Astrocyte (in vitro differentiated cells and primary cell): ENCODE measurements around the gene SLC6A12. TPM values are rescaled to one million over a fixed set of nuclear protein-coding genes. Genes with fewer than 3 reads are reported as not detected.

Experiments used
- DNase-seq: peaks from one replicate; pipeline ENCODE4 v3.0.0-alpha.2; 2010; ENCODE audit warnings: low read depth
- FAIRE-seq: peaks from 2 replicates; lab custom pipeline; 2011; peaks lifted over from hg19 to GRCh38; lab: Jason Lieb, UNC
- H2AFZ ChIP-seq: 2 replicates; pipeline ENCODE4 v1.6.0; 2012; ENCODE audit warnings: low read depth, low read length, inconsistent platforms
- H3K27ac ChIP-seq: 2 replicates; pipeline ENCODE4 v1.5.1; 2011; ENCODE audit warnings: low read depth, low read length, inconsistent platforms
- H3K27me3 ChIP-seq: 2 replicates; pipeline ENCODE4 v1.6.0; 2011; ENCODE audit warnings: low read length, inconsistent platforms; ENCODE audit not compliant: insufficient read depth
- H3K36me3 ChIP-seq: 2 replicates; pipeline ENCODE4 v1.5.1; 2011; ENCODE audit warnings: low read length, inconsistent platforms; ENCODE audit not compliant: insufficient read depth
- H3K4me1 ChIP-seq: 2 replicates; pipeline ENCODE4 v1.5.1; 2011; ENCODE audit warnings: low read length, inconsistent platforms; ENCODE audit not compliant: insufficient read depth
- H3K4me2 ChIP-seq: 2 replicates; pipeline ENCODE4 v1.6.0; 2012; ENCODE audit warnings: low read length, inconsistent platforms
- H3K4me3 ChIP-seq: 2 replicates; pipeline ENCODE4 v1.5.1; 2011; ENCODE audit warnings: low read depth, mild to moderate bottlenecking, low read length, inconsistent platforms; ENCODE audit not compliant: insufficient read depth
- H3K79me2 ChIP-seq: 2 replicates; pipeline ENCODE4 v1.6.0; 2012; ENCODE audit warnings: mild to moderate bottlenecking, low read length, inconsistent platforms; ENCODE audit not compliant: insufficient read depth
- H3K9ac ChIP-seq: 2 replicates; pipeline ENCODE4 v1.6.0; 2012; ENCODE audit warnings: mild to moderate bottlenecking, low read length, inconsistent platforms
- H3K9me3 ChIP-seq: 2 replicates; pipeline ENCODE4 v1.5.1; 2012; ENCODE audit warnings: low read depth, mild to moderate bottlenecking, low read length, inconsistent platforms; ENCODE audit not compliant: insufficient read depth
- H4K20me1 ChIP-seq: 2 replicates; pipeline ENCODE4 v1.6.0; 2012; ENCODE audit warnings: low read length, inconsistent platforms; ENCODE audit not compliant: insufficient read depth
- H3K27ac Mint-ChIP-seq: one replicate; pipeline ENCODE4 v1.8.0; 2021; ENCODE audit warnings: mild to moderate bottlenecking, mixed read lengths; ENCODE audit not compliant: unreplicated experiment
- H3K27me3 Mint-ChIP-seq: one replicate; pipeline ENCODE4 v1.8.0; 2021; ENCODE audit warnings: low read depth, mixed read lengths; ENCODE audit not compliant: unreplicated experiment
- H3K36me3 Mint-ChIP-seq: one replicate; pipeline ENCODE4 v1.8.0; 2021; ENCODE audit warnings: low read depth, mixed read lengths; ENCODE audit not compliant: unreplicated experiment
- H3K4me1 Mint-ChIP-seq: one replicate; pipeline ENCODE4 v1.8.0; 2021; ENCODE audit warnings: low read depth, mixed read lengths; ENCODE audit not compliant: unreplicated experiment
- H3K4me3 Mint-ChIP-seq: one replicate; pipeline ENCODE4 v1.8.0; 2021; ENCODE audit warnings: mild to moderate bottlenecking, moderate library complexity, mixed read lengths; ENCODE audit not compliant: unreplicated experiment
- H3K9me3 Mint-ChIP-seq: one replicate; pipeline ENCODE4 v1.8.0; 2021; ENCODE audit warnings: mild to moderate bottlenecking, mixed read lengths; ENCODE audit not compliant: unreplicated experiment
- EZH2 ChIP-seq: IDR thresholded peaks from 2 replicates; pipeline ENCODE4 v1.6.1; 2012; ENCODE audit warnings: mild to moderate bottlenecking, low read length, inconsistent platforms; ENCODE audit not compliant: insufficient read depth
- total RNA-seq: library from RNA; stranded (reverse); gene quantifications from 2 replicates; pipeline ENCODE4 v1.2.1, GENCODE V29; 2021
- TF ChIP-seq, protein P1 (sequence below): IDR thresholded peaks from 2 replicates; pipeline ENCODE4 v1.5.1; 2011; ENCODE audit warnings: low read depth, mild to moderate bottlenecking, inconsistent platforms, low read length, moderate library complexity; ENCODE audit not compliant: insufficient read depth

Gene SLC6A12
- total RNA-seq, 1 donor from 2014 or later, result 3.0 TPM

DNA sequence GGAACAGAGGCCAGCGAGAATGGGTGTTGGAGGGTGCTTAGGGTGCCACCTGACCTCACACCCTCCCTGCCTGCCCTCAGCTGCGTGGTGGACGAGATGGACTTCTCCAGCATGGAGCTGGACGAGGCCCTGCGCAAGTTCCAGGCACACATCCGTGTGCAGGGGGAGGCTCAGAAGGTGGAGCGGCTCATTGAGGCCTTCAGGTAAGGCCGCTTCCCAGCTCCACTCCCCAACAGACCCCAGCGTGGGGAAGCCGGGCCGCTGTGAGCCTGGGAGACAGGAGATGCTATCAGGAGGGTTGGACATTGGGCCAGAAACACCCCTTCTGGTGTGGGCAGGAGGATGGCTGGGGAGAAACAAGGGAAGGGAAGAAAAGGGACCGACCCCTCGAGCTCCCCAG lies 57.0 kb downstream of the SLC6A12 start:
- Mint-ChIP-seq H3K27me3 (peaks cover 49% of the 10 kb centered on the region), H3K36me3 (peaks cover 2% of the 10 kb centered on the region), H3K4me3 (no peak overlapping the region), H3K4me1 (no peaks in the 10 kb centered on the region), H3K9me3 (no peaks in the 10 kb centered on the region), H3K27ac (no peak overlapping the region)
- Histone ChIP-seq H3K9me3 (no peaks in the 10 kb centered on the region), H3K27me3 (peaks cover 11% of the 10 kb centered on the region), H3K36me3 (no peaks in the 10 kb centered on the region), H3K4me3 (no peak overlapping the region), H3K4me1 (no peaks in the 10 kb centered on the region), H2AFZ (no peak overlapping the region), H4K20me1 (no peaks in the 10 kb centered on the region), H3K4me2 (no peak overlapping the region), H3K27ac (no peak overlapping the region), H3K9ac (no peak overlapping the region), H3K79me2 (no peaks in the 10 kb centered on the region)
- TF ChIP-seq, protein P1, sequence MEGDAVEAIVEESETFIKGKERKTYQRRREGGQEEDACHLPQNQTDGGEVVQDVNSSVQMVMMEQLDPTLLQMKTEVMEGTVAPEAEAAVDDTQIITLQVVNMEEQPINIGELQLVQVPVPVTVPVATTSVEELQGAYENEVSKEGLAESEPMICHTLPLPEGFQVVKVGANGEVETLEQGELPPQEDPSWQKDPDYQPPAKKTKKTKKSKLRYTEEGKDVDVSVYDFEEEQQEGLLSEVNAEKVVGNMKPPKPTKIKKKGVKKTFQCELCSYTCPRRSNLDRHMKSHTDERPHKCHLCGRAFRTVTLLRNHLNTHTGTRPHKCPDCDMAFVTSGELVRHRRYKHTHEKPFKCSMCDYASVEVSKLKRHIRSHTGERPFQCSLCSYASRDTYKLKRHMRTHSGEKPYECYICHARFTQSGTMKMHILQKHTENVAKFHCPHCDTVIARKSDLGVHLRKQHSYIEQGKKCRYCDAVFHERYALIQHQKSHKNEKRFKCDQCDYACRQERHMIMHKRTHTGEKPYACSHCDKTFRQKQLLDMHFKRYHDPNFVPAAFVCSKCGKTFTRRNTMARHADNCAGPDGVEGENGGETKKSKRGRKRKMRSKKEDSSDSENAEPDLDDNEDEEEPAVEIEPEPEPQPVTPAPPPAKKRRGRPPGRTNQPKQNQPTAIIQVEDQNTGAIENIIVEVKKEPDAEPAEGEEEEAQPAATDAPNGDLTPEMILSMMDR, result no peak
- TF ChIP-seq EZH2, result no peak
- DNase-seq, result no peak
- no peak for FAIRE-seq

DNA sequence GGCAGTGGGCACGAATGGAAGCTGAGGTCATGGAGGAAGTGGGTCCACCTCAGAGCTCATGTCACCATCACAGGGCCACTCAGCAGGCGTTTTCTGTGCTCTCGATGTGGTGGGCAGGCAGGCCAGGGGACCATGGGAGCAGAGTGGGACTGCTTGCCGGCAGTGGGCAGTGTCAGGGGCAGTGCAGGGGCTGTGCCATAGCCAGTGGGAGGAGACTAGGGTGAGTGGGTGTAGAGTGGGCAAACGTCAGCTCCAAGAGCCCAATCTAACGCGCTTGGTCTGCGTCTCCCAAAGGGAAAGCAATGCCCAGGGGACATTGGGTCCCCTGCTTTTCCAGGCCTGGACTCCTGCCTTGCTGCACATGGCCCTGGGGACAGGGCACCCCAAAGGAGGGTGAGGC lies 58.3 kb downstream of the SLC6A12 start:
- H3K36me3 ChIP-seq, result no peaks in the 10 kb centered on the region
- no peak overlapping the region for H3K27ac Mint-ChIP-seq
- H3K36me3 Mint-ChIP-seq, result peaks cover 2% of the 10 kb centered on the region
- no peaks in the 10 kb centered on the region for H3K4me1 Mint-ChIP-seq
- DNase-seq, result no peak
- H4K20me1 ChIP-seq, result no peaks in the 10 kb centered on the region
- H3K27me3 ChIP-seq, result peaks cover 10% of the 10 kb centered on the region
- no peak for FAIRE-seq
- H3K9me3 ChIP-seq, result no peaks in the 10 kb centered on the region
- H3K27ac ChIP-seq, result no peak overlapping the region
- peaks cover 46% of the 10 kb centered on the region for H3K27me3 Mint-ChIP-seq
- TF ChIP-seq, protein P1, result no peak
- TF ChIP-seq EZH2, result no peak
- H3K79me2 ChIP-seq, result no peaks in the 10 kb centered on the region
- H3K9me3 Mint-ChIP-seq, result no peaks in the 10 kb centered on the region
- no peak overlapping the region for H3K9ac ChIP-seq
- no peak overlapping the region for H2AFZ ChIP-seq
- H3K4me2 ChIP-seq, result no peak overlapping the region
- no peak overlapping the region for H3K4me3 Mint-ChIP-seq
- no peak overlapping the region for H3K4me3 ChIP-seq
- no peaks in the 10 kb centered on the region for H3K4me1 ChIP-seq

DNA sequence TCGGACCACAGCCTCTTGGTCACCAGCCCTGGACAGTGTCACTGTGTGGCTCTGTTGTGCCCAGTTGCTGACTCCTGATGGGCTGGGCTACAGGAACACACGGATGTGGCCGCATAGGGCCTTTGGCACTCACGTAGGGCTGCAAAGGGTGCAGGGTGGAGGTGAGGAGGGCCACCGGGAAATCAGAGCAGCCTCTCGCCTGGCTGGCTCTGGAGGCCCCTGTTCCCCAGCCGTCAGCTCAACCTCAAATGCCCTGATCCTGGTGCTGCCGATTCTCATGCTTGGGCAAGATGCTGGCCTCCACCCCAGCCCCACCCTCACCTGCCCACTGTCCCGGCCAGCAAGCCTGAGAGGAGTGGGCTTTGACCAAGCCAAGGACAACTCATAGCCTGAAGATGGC lies 59.0 kb downstream of the SLC6A12 start:
- H3K27ac ChIP-seq, result no peak overlapping the region
- H3K4me1 ChIP-seq, result no peaks in the 10 kb centered on the region
- peaks cover 10% of the 10 kb centered on the region for H3K27me3 ChIP-seq
- Mint-ChIP-seq H3K9me3 (no peaks in the 10 kb centered on the region), H3K27me3 (peaks cover 49% of the 10 kb centered on the region), H3K4me3 (no peak overlapping the region), H3K36me3 (peaks cover 2% of the 10 kb centered on the region), H3K27ac (peak overlapping the region; percentile 14), H3K4me1 (no peaks in the 10 kb centered on the region)
- DNase-seq (no peak), FAIRE-seq (no peak)
- no peaks in the 10 kb centered on the region for H3K79me2 ChIP-seq
- H3K9ac ChIP-seq, result no peak overlapping the region
- H3K36me3 ChIP-seq, result no peaks in the 10 kb centered on the region
- H3K4me3 ChIP-seq, result no peak overlapping the region
- no peak for TF ChIP-seq EZH2
- TF ChIP-seq, protein P1, result no peak
- H4K20me1 ChIP-seq, result no peaks in the 10 kb centered on the region
- H3K9me3 ChIP-seq, result no peaks in the 10 kb centered on the region
- no peak overlapping the region for H2AFZ ChIP-seq
- no peak overlapping the region for H3K4me2 ChIP-seq
